Prostate gland (tissue), 2 donors: ENCODE data around the gene TEPSIN.

Source experiments
- POLR2A ChIP-seq: fragments of 450-650 bp; IDR thresholded peaks from one replicate; pipeline ENCODE4 v1.6.1; 2016; ENCODE audit warnings: antibody characterized with exemption, mild to moderate bottlenecking
- POLR2AphosphoS5 ChIP-seq: sonication (generic); formaldehyde crosslinking; IDR thresholded peaks from one replicate; pipeline ENCODE4 v1.6.1; 2017; ENCODE audit warnings: antibody characterized with exemption
- TF ChIP-seq, protein P1 (sequence below), 4 experiments: fragments of 200-600 bp in 2 of 4; fragments of 450-650 bp in 2 of 4; sonication (generic) in 2 of 4; IDR thresholded peaks; 1 replicate in 3 of 4; 2 replicates in 1 of 4; pipeline ENCODE4 v1.5.1; 2016 to 2019; ENCODE audit warnings: antibody characterized with exemption in 4 of 4, mild to moderate bottlenecking in 2 of 4, moderate library complexity in 2 of 4

GRCh38 chr17:81230043-81230820 is 8.6 kb downstream of the TEPSIN start:
- TF ChIP-seq, protein P1, sequence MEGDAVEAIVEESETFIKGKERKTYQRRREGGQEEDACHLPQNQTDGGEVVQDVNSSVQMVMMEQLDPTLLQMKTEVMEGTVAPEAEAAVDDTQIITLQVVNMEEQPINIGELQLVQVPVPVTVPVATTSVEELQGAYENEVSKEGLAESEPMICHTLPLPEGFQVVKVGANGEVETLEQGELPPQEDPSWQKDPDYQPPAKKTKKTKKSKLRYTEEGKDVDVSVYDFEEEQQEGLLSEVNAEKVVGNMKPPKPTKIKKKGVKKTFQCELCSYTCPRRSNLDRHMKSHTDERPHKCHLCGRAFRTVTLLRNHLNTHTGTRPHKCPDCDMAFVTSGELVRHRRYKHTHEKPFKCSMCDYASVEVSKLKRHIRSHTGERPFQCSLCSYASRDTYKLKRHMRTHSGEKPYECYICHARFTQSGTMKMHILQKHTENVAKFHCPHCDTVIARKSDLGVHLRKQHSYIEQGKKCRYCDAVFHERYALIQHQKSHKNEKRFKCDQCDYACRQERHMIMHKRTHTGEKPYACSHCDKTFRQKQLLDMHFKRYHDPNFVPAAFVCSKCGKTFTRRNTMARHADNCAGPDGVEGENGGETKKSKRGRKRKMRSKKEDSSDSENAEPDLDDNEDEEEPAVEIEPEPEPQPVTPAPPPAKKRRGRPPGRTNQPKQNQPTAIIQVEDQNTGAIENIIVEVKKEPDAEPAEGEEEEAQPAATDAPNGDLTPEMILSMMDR (IDR thresholded peaks at IDR 0.05): no peak
- TF ChIP-seq POLR2A (no peak), POLR2AphosphoS5 (no peak)
